Upper lobe of right lung (tissue), 1 donor: ENCODE results near the gene KCTD4. TPM values are rescaled to one million over a fixed set of nuclear protein-coding genes. Genes with fewer than 3 reads are reported as not detected.

Experiments used
- ATAC-seq: fragments of 200-7000 bp; cut with Tn5 transposase; one replicate; pipeline ENCODE4 v1.9.1; 2020; ENCODE audit warnings: mild to moderate bottlenecking, moderate library complexity
- DNase-seq: peaks from one replicate; pipeline ENCODE4 v3.0.0-alpha.2; 2020
- H3K27ac ChIP-seq: fragments of 200-600 bp; one replicate; pipeline ENCODE4 v1.8.0; 2022
- H3K27me3 ChIP-seq: fragments of 200-600 bp; one replicate; pipeline ENCODE4 v1.8.0; 2022; ENCODE audit warnings: mild to moderate bottlenecking
- H3K36me3 ChIP-seq: fragments of 200-600 bp; one replicate; pipeline ENCODE4 v1.8.0; 2022
- H3K4me1 ChIP-seq: fragments of 200-600 bp; one replicate; pipeline ENCODE4 v1.8.0; 2022
- H3K4me3 ChIP-seq: fragments of 200-600 bp; one replicate; pipeline ENCODE4 v1.8.0; 2022; ENCODE audit warnings: mild to moderate bottlenecking
- H3K9me3 ChIP-seq: fragments of 200-600 bp; one replicate; pipeline ENCODE4 v1.8.0; 2022
- CTCF ChIP-seq: fragments of 200-600 bp; IDR thresholded peaks from one replicate; pipeline ENCODE4 v1.8.0; 2022; ENCODE audit warnings: antibody characterized with exemption
- intact Hi-C: fragments of 100-400 bp; cut with DNase I; formaldehyde crosslinking; loops from one replicate; pipeline ENCODE4 v1.11.0; 2022
- total RNA-seq: library from RNA; stranded (reverse); fragmentation: NEBNext Ultra II Directional; extraction: Animal tissue kit (Norgen Biotek cat#: 25700); gene quantifications from one replicate; pipeline ENCODE4 v1.2.1, GENCODE V29; 2021
- donor health status: DM: no; HTN: yes; CAD: no; lungs with severe emphysema.

The KCTD4 gene
- total RNA-seq, 1 donor from 2014 or later = not detected

- H3K27ac ChIP-seq = no peak overlapping the region
- no peak overlapping the region for H3K4me3 ChIP-seq
- peaks cover 7% of the 10 kb centered on the region for H3K4me1 ChIP-seq
- no peak for TF ChIP-seq CTCF
- no peak for DNase-seq
- no peaks in the 10 kb centered on the region for H3K27me3 ChIP-seq
- H3K9me3 ChIP-seq = no peaks in the 10 kb centered on the region
- ATAC-seq = no peak
- no peaks in the 10 kb centered on the region for H3K36me3 ChIP-seq
- intact Hi-C loops = no loop called here
Measured at GRCh38 chr13:45222516-45222915, 21.7 kb upstream of the KCTD4 start.

- no peak for ATAC-seq
- Histone ChIP-seq H3K27ac (no peak overlapping the region), H3K36me3 (no peaks in the 10 kb centered on the region), H3K27me3 (no peaks in the 10 kb centered on the region), H3K4me1 (peaks cover 7% of the 10 kb centered on the region), H3K9me3 (no peaks in the 10 kb centered on the region), H3K4me3 (no peak overlapping the region)
- DNase-seq = no peak
- intact Hi-C loops = no loop called here
- TF ChIP-seq CTCF = no peak
Measured at GRCh38 chr13:45220403-45220802, 19.6 kb upstream of the KCTD4 start.

- Histone ChIP-seq H3K9me3 (no peaks in the 10 kb centered on the region), H3K4me1 (peaks cover 7% of the 10 kb centered on the region), H3K27ac (no peak overlapping the region), H3K27me3 (no peaks in the 10 kb centered on the region), H3K4me3 (no peak overlapping the region), H3K36me3 (no peaks in the 10 kb centered on the region)
- TF ChIP-seq CTCF = no peak
- intact Hi-C loops = no loop called here
- ATAC-seq (no peak), DNase-seq (no peak)
Measured at GRCh38 chr13:45219938-45220375, 19.1 kb upstream of the KCTD4 start.

- H3K4me1 ChIP-seq = peaks cover 7% of the 10 kb centered on the region
- H3K27me3 ChIP-seq = no peaks in the 10 kb centered on the region
- TF ChIP-seq CTCF = no peak
- H3K36me3 ChIP-seq = no peaks in the 10 kb centered on the region
- H3K4me3 ChIP-seq = no peak overlapping the region
- DNase-seq (no peak), ATAC-seq (no peak)
- H3K27ac ChIP-seq = no peak overlapping the region
- intact Hi-C loops = no loop called here
- no peaks in the 10 kb centered on the region for H3K9me3 ChIP-seq
Measured at GRCh38 chr13:45219123-45219891, 18.5 kb upstream of the KCTD4 start.

- no peak overlapping the region for H3K27ac ChIP-seq
- H3K4me3 ChIP-seq = no peak overlapping the region
- no peaks in the 10 kb centered on the region for H3K9me3 ChIP-seq
- no peak for DNase-seq
- peaks cover 7% of the 10 kb centered on the region for H3K4me1 ChIP-seq
- TF ChIP-seq CTCF = no peak
- ATAC-seq = no peak
- H3K36me3 ChIP-seq = no peaks in the 10 kb centered on the region
- intact Hi-C loops = no loop called here
- H3K27me3 ChIP-seq = no peaks in the 10 kb centered on the region
Measured at GRCh38 chr13:45218689-45219088, 17.8 kb upstream of the KCTD4 start.
